Fibroblast of peridontal ligament (primary cell): Measurements from ENCODE around the gene FZD8.
A peak's percentile ranks its signal among the peaks of the same experiment; 100 is the strongest.
"Not testable (repeated sequence)": the region's sequence is repeated elsewhere in the genome, so short reads cannot be mapped to it uniquely, and the experiment has no call there.

ENCODE experiments used
- DNase-seq: peaks from one replicate; pipeline ENCODE4 v3.0.0-alpha.2; 2010; ENCODE audit errors: extremely low read depth

Gene FZD8

GRCh38 chr10:35642035-35642792, at the start of gene FZD8:
Gene FZD8 (minus strand): TSS chr10:35642296. CDS start chr10:35641429, 867 bp downstream.
- DNase-seq = peak; percentile 87

- DNase-seq = no peak
Observed at GRCh38 chr10:35691522-35692236, 49.6 kb upstream of the FZD8 start.

GRCh38 chr10:35690534-35690933, 48.4 kb upstream of the FZD8 start:
- DNase-seq = no peak

- not testable (repeated sequence) for DNase-seq
Observed at GRCh38 chr10:35685858-35686257, 43.8 kb upstream of the FZD8 start.

GRCh38 chr10:35685402-35685801, 43.3 kb upstream of the FZD8 start:
- no peak for DNase-seq

DNA sequence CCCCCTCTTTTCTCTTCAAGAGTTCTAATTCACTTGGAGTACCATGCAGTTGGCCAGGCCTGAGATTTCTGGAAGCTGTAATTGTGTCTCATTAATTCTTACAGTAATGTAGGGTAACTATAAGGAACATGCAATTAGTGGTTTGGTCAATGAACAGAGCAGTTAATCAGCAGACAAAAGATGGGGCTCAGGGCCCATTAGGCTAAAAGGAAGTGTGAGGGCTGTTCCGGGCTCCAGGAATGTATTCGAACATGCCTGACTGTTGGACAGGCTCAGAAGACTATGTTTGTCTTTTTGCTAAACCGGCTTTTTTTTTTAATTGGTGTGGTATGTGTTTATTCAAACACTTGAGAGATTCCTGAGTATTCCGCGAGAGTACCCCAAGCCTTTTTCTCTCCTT, 42.5 kb upstream of the FZD8 start:
- no peak for DNase-seq

GRCh38 chr10:35675846-35676245, 33.8 kb upstream of the FZD8 start:
- no peak for DNase-seq

- no peak for DNase-seq
Observed at GRCh38 chr10:35674843-35675242, 32.7 kb upstream of the FZD8 start.

- DNase-seq = no peak
Observed at GRCh38 chr10:35668865-35669650, 27.0 kb upstream of the FZD8 start.

DNA sequence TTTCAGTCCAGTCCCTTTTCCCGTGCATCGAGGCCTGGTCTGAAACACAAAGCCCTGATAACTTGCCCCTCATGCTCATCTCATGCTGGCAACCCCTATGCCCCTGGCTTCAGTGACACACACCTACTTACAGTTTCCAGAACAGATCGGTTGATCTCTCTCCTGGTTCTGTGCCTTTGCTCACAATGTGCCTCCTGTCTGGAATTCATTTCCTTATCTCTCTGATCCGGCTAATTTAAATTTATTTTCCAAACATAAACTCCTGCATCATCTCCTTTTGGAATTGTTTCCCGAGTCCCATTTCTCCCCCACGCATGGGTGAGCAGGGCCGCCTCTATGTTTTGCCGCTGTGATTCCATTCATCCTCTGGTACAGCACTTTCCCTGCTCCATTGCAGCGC, 25.9 kb upstream of the FZD8 start:
- no peak for DNase-seq

- no peak for DNase-seq
Observed at GRCh38 chr10:35667270-35667889, 25.3 kb upstream of the FZD8 start.

DNA sequence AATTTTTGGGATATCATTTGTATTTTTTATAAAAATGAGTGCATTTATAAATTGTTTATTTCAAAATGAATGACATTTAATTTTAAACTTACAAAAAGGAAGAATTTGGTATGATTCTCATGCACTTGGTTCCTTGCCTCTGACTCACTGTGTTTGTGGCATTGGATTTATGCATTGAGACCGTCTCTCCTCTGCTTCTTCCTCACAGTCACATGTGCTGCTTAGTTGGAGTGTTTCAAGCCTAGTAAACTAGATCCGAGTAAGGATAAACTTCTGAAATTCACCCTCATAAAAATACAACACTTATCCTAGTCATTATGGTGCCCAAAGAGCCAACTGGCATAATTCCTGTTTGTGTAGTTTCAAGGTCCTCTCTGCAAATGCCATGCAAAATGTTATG, 19.1 kb upstream of the FZD8 start:
- peak; percentile 8 for DNase-seq

DNA sequence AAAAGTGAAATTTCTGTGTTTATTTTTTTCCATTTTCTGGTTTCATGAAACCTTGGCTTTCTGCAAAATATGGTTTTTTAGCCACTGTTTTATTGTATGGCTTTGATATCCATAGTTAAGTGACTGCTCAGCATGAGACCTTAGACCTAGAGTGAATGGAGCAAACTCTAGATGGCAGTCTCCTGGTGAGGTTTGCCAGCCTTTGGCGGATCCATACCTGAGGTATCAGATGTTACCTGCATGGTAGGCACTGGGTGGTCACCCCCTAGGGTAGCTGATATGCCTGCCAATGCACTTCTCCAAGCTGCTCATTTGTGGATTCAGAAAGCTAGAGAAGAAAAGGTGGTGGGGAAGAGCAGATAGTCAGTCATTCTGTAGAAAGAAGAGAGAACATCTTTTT, 17.4 kb upstream of the FZD8 start:
- no peak for DNase-seq

GRCh38 chr10:35657621-35658020, 15.5 kb upstream of the FZD8 start:
- no peak for DNase-seq

DNA sequence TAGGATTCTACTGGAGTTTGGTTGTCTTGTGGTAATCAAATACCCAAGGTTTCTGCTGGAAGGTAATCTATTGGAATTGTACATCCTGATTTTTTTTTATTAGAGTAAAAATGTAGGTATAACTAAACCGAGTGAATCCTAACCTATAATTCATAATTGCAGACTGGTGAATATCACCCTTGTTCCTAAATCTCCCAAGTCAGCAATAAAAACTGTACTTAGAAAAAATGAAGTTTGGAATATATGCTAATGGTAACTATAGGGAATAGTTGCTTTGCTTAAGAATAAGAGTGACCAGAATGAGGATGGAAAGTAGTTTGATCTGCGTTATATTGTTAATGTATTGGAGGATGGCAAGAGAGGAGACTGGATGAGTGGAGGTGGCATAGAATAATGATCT, 10.7 kb upstream of the FZD8 start:
- DNase-seq = no peak

- DNase-seq = no peak
Observed at GRCh38 chr10:35650894-35651293, 8.8 kb upstream of the FZD8 start.

DNA sequence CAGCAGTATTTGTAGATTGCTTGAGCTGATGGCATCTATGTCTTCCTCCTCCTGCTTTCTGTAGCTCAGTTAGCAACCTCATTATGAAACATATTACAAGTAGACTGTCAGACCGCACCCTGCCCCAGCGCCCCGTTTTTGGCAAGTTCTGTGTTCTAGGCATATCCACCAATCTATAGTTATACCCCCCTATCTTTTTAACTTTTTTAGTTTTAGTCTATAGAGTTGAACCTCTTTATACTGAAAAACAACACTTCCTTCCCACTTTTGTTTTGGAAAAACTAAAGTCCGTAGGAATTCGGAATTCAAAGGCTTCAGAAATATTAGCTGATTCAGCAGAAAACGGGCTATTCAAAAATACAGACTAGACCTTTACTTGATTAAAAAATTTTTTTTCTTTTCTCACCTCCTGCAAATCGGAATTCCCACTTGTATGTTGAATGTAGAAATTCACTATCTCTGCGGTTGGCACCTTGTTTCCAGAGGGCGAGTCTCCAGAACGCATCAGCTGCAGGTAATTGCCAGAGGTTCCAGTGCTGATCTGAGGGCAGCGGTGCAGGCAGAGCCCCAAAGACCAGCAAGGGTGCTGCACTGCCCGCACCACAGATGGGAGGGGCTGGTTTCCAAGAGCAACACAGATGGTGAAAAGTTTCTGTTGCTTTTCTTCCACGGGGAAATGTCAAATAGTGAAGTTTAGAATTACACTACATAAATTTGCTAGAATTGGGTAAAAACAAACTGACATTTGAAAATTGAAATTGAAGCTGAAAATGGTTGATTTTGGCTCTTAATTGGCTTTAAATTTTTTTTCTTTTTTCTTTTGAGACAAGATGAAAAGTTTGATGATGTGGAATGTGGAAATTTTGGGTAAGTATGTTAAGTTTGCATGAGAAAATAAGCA, 2.2 kb upstream of the FZD8 start:
- no peak for DNase-seq

DNA sequence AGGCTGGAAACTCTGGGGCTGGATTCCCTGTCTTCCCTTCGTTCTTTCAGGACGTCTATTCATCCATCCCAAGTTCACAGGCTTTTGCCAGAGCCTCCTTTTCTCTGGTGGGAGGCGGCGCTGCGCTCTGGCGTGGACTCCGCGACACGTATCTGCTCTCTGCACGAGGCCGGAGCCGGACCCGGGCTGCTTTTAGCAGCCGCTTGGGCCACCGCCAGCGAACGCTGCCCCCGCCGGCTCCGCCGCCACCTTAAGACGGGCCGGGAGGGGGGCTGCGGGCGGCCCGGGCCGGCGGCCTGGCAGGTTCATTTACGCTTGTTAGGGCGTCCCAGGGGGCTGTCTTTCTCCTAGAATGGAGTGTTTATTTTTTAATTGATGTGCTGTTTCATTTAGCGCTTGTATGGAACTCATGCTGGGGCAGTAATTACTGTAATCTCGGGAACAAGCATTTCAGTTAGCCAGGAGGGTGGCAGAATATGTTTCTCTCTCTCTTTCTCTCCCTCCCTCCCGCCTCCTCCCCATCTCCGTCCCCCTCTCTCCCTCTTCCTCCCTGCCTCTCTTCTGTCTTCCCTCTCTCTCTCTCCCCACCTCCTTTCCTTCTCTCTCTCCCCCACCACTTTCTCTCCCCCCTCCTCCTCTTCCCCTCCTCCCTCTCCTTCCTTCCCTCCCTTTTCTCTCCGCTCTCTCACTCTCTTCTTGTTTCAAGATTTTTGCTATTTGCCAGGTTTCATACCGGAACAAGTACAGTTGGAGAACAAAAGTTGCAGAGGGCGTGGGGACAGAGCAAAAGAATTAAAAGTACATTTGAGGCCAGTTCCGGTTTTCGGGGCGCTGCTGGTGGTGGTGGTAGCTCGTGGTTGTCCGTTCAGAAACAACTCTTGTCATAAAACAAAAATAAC, 1.3 kb upstream of the FZD8 start:
- DNase-seq = peak; percentile 59

- no peak for DNase-seq
Observed at GRCh38 chr10:35642793-35643114, 658 bp upstream of the FZD8 start.

GRCh38 chr10:35641676-35642034, 441 bp downstream of the FZD8 start:
- no peak for DNase-seq
